ENCODE results near the gene BAG5.

BAG5 gene

GRCh38 chr14:103546652-103547454, 15.6 kb downstream of the BAG5 start:
- DNase-seq, result peak; percentile 72 to 79

- no peak for DNase-seq
Observed at GRCh38 chr14:103545915-103546651, 16.4 kb downstream of the BAG5 start.

- DNase-seq, result no peak
Observed at GRCh38 chr14:103545219-103545914, 17.1 kb downstream of the BAG5 start.

- no peak for DNase-seq
Observed at GRCh38 chr14:103544388-103545218, 17.9 kb downstream of the BAG5 start.

- no peak for DNase-seq
Observed at GRCh38 chr14:103543721-103544387, 18.6 kb downstream of the BAG5 start.

GRCh38 chr14:103543140-103543539, 19.3 kb downstream of the BAG5 start:
- DNase-seq, result no peak

GRCh38 chr14:103542605-103543088, 19.8 kb downstream of the BAG5 start:
- DNase-seq, result no peak

- no peak for DNase-seq
Observed at GRCh38 chr14:103541709-103542604, 20.5 kb downstream of the BAG5 start.

- DNase-seq, result no peak
Observed at GRCh38 chr14:103540821-103541708, 21.4 kb downstream of the BAG5 start.

GRCh38 chr14:103539056-103539825, 23.2 kb downstream of the BAG5 start:
- DNase-seq, result no peak

GRCh38 chr14:103538291-103539055, 24.0 kb downstream of the BAG5 start:
- DNase-seq, result no peak

- no peak for DNase-seq
Observed at GRCh38 chr14:103537175-103537990, 25.1 kb downstream of the BAG5 start.

- DNase-seq, result no peak
Observed at GRCh38 chr14:103536693-103537092, 25.8 kb downstream of the BAG5 start.

GRCh38 chr14:103535891-103536565, 26.4 kb downstream of the BAG5 start:
- DNase-seq, result no peak

GRCh38 chr14:103535081-103535890, 27.2 kb downstream of the BAG5 start:
- no peak for DNase-seq

GRCh38 chr14:103534576-103535061, 27.8 kb downstream of the BAG5 start:
- DNase-seq, result no peak
